ENCODE measurements around the gene WAPL.

Gene WAPL

DNA sequence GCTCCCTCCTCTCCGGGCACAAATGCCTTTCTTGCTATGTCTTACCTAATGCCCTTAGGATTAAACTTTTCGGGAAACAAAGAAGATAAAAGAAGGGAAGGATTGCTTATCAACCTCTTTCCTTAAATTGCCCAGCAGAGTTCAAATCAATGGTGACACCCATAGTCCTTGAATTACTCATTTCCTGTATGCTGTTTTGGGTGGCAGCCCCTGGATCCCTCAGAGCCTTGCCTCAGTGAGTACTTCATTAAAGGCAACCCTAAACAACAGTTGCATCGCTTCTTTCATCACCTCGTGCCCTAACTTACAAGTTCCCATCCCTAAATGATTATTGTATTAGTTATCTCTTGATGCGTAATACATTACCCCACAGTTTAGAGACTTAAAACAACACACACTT lies 31.6 kb upstream of the WAPL start:
- Histone ChIP-seq H3K36me3 (ENCODE audit: insufficient read depth, low read length) (no peaks in the 10 kb centered on the region), H3K4me3 (ENCODE audit: low read length, poor library complexity, severe bottlenecking) (no peak overlapping the region), H4K20me1 (ENCODE audit: insufficient read depth, low read length, poor library complexity, severe bottlenecking) (no peaks in the 10 kb centered on the region), H3K4me2 (ENCODE audit: low read depth, low read length, poor library complexity, severe bottlenecking) (no peak overlapping the region), H3K9me2 (replicated peaks; ENCODE audit: low read depth, low read length) (no peaks in the 10 kb centered on the region), H3K9me3 (ENCODE audit: insufficient read depth, low read depth, low read length) (no peaks in the 10 kb centered on the region), H3K27me3 (ENCODE audit: insufficient read depth, low read length, poor library complexity, severe bottlenecking) (no peaks in the 10 kb centered on the region), H3K79me2 (ENCODE audit: insufficient read depth, low read length) (no peaks in the 10 kb centered on the region), H3K4me1 (ENCODE audit: insufficient read depth, low read length, poor library complexity, severe bottlenecking) (no peaks in the 10 kb centered on the region), H3F3A (ENCODE audit: low read depth) (no peaks in the 10 kb centered on the region), H2AFZ (ENCODE audit: low read length) (no peak overlapping the region), H3K9ac (ENCODE audit: low read depth, low read length, poor library complexity, severe bottlenecking) (no peak overlapping the region)
- TF ChIP-seq, protein P1, sequence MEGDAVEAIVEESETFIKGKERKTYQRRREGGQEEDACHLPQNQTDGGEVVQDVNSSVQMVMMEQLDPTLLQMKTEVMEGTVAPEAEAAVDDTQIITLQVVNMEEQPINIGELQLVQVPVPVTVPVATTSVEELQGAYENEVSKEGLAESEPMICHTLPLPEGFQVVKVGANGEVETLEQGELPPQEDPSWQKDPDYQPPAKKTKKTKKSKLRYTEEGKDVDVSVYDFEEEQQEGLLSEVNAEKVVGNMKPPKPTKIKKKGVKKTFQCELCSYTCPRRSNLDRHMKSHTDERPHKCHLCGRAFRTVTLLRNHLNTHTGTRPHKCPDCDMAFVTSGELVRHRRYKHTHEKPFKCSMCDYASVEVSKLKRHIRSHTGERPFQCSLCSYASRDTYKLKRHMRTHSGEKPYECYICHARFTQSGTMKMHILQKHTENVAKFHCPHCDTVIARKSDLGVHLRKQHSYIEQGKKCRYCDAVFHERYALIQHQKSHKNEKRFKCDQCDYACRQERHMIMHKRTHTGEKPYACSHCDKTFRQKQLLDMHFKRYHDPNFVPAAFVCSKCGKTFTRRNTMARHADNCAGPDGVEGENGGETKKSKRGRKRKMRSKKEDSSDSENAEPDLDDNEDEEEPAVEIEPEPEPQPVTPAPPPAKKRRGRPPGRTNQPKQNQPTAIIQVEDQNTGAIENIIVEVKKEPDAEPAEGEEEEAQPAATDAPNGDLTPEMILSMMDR (conservative IDR thresholded peaks at IDR 0.05; ENCODE audit: low read length), result no peak
- no peak for TF ChIP-seq EZH2phosphoT487 (IDR thresholded peaks at IDR 0.05; ENCODE audit: borderline replicate concordance)

- Histone ChIP-seq H3K79me2 (ENCODE audit: insufficient read depth, low read length) (no peaks in the 10 kb centered on the region), H3F3A (ENCODE audit: low read depth) (no peaks in the 10 kb centered on the region), H3K27me3 (ENCODE audit: insufficient read depth, low read length, poor library complexity, severe bottlenecking) (no peaks in the 10 kb centered on the region), H3K36me3 (ENCODE audit: insufficient read depth, low read length) (no peaks in the 10 kb centered on the region), H2AFZ (ENCODE audit: low read length) (no peak overlapping the region), H3K9ac (ENCODE audit: low read depth, low read length, poor library complexity, severe bottlenecking) (no peak overlapping the region), H4K20me1 (ENCODE audit: insufficient read depth, low read length, poor library complexity, severe bottlenecking) (no peaks in the 10 kb centered on the region), H3K9me3 (ENCODE audit: insufficient read depth, low read depth, low read length) (no peaks in the 10 kb centered on the region), H3K4me3 (ENCODE audit: low read length, poor library complexity, severe bottlenecking) (no peak overlapping the region), H3K4me1 (ENCODE audit: insufficient read depth, low read length, poor library complexity, severe bottlenecking) (no peaks in the 10 kb centered on the region), H3K4me2 (ENCODE audit: low read depth, low read length, poor library complexity, severe bottlenecking) (no peak overlapping the region), H3K9me2 (replicated peaks; ENCODE audit: low read depth, low read length) (no peaks in the 10 kb centered on the region)
- TF ChIP-seq, protein P1 (conservative IDR thresholded peaks at IDR 0.05; ENCODE audit: low read length), result no peak
- no peak for TF ChIP-seq EZH2phosphoT487 (IDR thresholded peaks at IDR 0.05; ENCODE audit: borderline replicate concordance)
These were observed 25.7 kb upstream of the WAPL start for GRCh38 chr10:86547296-86547695.

GRCh38 chr10:86545101-86545500 lies 23.5 kb upstream of the WAPL start:
- Histone ChIP-seq H3K4me2 (ENCODE audit: low read depth, low read length, poor library complexity, severe bottlenecking) (no peak overlapping the region), H3K9ac (ENCODE audit: low read depth, low read length, poor library complexity, severe bottlenecking) (no peak overlapping the region), H3K4me1 (ENCODE audit: insufficient read depth, low read length, poor library complexity, severe bottlenecking) (no peaks in the 10 kb centered on the region), H3K9me2 (replicated peaks; ENCODE audit: low read depth, low read length) (no peaks in the 10 kb centered on the region), H3K9me3 (ENCODE audit: insufficient read depth, low read depth, low read length) (no peaks in the 10 kb centered on the region), H3K36me3 (ENCODE audit: insufficient read depth, low read length) (no peaks in the 10 kb centered on the region), H2AFZ (ENCODE audit: low read length) (no peak overlapping the region), H4K20me1 (ENCODE audit: insufficient read depth, low read length, poor library complexity, severe bottlenecking) (no peaks in the 10 kb centered on the region), H3K4me3 (ENCODE audit: low read length, poor library complexity, severe bottlenecking) (no peak overlapping the region), H3K79me2 (ENCODE audit: insufficient read depth, low read length) (no peaks in the 10 kb centered on the region), H3F3A (ENCODE audit: low read depth) (no peaks in the 10 kb centered on the region), H3K27me3 (ENCODE audit: insufficient read depth, low read length, poor library complexity, severe bottlenecking) (no peaks in the 10 kb centered on the region)
- TF ChIP-seq, protein P1 (conservative IDR thresholded peaks at IDR 0.05; ENCODE audit: low read length), result no peak
- TF ChIP-seq EZH2phosphoT487 (IDR thresholded peaks at IDR 0.05; ENCODE audit: borderline replicate concordance), result no peak
